ENCODE data around the gene ATP5PD.

GRCh38 chr17:75005291-75005690 is 41.5 kb downstream of the ATP5PD start:
- TF ChIP-seq POLR2A (IDR thresholded peaks at IDR 0.05) (no peak), POLR2AphosphoS5 (IDR thresholded peaks at IDR 0.05) (no peak)
- TF ChIP-seq, protein P1, sequence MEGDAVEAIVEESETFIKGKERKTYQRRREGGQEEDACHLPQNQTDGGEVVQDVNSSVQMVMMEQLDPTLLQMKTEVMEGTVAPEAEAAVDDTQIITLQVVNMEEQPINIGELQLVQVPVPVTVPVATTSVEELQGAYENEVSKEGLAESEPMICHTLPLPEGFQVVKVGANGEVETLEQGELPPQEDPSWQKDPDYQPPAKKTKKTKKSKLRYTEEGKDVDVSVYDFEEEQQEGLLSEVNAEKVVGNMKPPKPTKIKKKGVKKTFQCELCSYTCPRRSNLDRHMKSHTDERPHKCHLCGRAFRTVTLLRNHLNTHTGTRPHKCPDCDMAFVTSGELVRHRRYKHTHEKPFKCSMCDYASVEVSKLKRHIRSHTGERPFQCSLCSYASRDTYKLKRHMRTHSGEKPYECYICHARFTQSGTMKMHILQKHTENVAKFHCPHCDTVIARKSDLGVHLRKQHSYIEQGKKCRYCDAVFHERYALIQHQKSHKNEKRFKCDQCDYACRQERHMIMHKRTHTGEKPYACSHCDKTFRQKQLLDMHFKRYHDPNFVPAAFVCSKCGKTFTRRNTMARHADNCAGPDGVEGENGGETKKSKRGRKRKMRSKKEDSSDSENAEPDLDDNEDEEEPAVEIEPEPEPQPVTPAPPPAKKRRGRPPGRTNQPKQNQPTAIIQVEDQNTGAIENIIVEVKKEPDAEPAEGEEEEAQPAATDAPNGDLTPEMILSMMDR (IDR thresholded peaks at IDR 0.05 in 8 of 11, conservative IDR thresholded peaks at IDR 0.05 in 3 of 11) = no peak

Data from spleen (tissue), 7 donors.